ENCODE measurements around the gene CCDC7. TPM values are rescaled to one million over a fixed set of nuclear protein-coding genes. Genes with fewer than 3 reads are reported as not detected.

Gene CCDC7
- total RNA-seq, 2 experiments from 2014 or later = 9.8 to 12.3 TPM

DNA sequence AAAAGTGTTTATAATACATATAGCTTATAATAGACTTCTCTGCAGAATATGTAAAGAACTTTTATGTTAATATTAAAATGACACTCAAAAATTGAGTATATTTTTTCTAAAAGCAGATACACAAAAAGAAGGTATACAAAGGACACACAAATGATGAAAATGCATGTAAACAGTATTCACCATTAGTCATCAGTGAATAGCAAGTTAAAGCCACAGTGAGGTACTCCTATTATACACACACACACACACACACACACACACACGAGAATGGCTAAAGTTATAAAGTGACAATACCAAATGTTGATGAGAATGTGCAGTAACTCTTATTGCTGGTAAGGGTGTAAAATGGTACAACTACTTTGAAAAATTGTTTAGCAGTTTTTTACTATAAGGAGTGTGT, 419.2 kb downstream of the CCDC7 start:
- CTCF ChIA-PET (ENCODE audit: unreplicated experiment) = no interaction called here
- intact Hi-C loops (cut with micrococcal nuclease; ENCODE audit: unreplicated experiment) = no loop called here
- no TSS peak for BruUV-seq (replicated peaks)
- POLR2A ChIA-PET = interaction anchor here (0.5 to 1.2 kb wide), 3 partner anchors 20 to 586 kb away, joined by 3 to 5 read pairs (median 3); no protein-coding TSS in a partner anchor
- H3K9me3 ChIP-seq (ENCODE audit: low read length) = 0 out of 2 replicates have a peak, but pooled peaks cover 5% of the 10 kb centered on the region
- H3K9me2 ChIP-seq (ENCODE audit: insufficient read depth, low read length) = no peaks in the 10 kb centered on the region
- no peaks in the 10 kb centered on the region for H3K79me2 ChIP-seq (ENCODE audit: insufficient read depth, low read depth, low read length)
- no peak for DNase-seq (ENCODE audit: low spot score)
- no peak overlapping the region for H3K27ac ChIP-seq (ENCODE audit: low read depth, low read length, poor library complexity, severe bottlenecking)
- no peaks in the 10 kb centered on the region for H4K20me1 ChIP-seq (ENCODE audit: insufficient read depth, low read length)
- H3K36me3 ChIP-seq (ENCODE audit: insufficient read depth, low read length) = no peaks in the 10 kb centered on the region
- no peak overlapping the region for H2AFZ ChIP-seq (ENCODE audit: low read length)
- H3K4me1 ChIP-seq (ENCODE audit: insufficient read depth, low read length, poor library complexity, severe bottlenecking) = no peaks in the 10 kb centered on the region
- no peak for TF ChIP-seq EZH2phosphoT487 (IDR thresholded peaks at IDR 0.05; ENCODE audit: borderline replicate concordance, low read depth, low read length)
- TF ChIP-seq, protein P1, sequence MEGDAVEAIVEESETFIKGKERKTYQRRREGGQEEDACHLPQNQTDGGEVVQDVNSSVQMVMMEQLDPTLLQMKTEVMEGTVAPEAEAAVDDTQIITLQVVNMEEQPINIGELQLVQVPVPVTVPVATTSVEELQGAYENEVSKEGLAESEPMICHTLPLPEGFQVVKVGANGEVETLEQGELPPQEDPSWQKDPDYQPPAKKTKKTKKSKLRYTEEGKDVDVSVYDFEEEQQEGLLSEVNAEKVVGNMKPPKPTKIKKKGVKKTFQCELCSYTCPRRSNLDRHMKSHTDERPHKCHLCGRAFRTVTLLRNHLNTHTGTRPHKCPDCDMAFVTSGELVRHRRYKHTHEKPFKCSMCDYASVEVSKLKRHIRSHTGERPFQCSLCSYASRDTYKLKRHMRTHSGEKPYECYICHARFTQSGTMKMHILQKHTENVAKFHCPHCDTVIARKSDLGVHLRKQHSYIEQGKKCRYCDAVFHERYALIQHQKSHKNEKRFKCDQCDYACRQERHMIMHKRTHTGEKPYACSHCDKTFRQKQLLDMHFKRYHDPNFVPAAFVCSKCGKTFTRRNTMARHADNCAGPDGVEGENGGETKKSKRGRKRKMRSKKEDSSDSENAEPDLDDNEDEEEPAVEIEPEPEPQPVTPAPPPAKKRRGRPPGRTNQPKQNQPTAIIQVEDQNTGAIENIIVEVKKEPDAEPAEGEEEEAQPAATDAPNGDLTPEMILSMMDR (conservative IDR thresholded peaks at IDR 0.05; ENCODE audit: low read length) = no peak
- H3K4me3 ChIP-seq (ENCODE audit: low read depth, low read length, poor library complexity, severe bottlenecking) = no peak overlapping the region
- no peak overlapping the region for H3K4me2 ChIP-seq (ENCODE audit: low read length)

DNA sequence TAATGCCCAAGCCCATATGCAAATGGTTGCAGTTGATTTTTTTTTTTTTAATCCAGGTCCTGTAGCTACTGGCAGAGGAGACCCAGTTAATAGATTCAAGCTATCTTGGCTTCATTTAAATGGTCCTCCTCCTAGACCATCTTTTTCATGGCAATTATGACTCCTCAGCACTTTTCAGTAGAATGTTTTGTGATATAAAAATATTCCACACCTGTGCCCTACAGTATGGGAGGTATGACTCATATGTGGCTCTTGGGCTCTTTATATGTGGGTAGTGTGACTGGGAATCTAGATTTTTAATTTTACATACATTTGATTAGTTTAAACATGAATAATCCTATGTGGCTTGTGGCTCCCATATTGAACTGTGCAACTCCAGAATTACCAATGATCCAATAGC, 432.0 kb downstream of the CCDC7 start:
- ChIA-PET CTCF (ENCODE audit: unreplicated experiment) (no interaction called here), POLR2A (interaction anchor here (0.7 to 1.1 kb wide), 2 partner anchors 12 to 1363 kb away, joined by 3 to 4 read pairs; no protein-coding TSS in a partner anchor)
- no peak overlapping the region for H3K4me2 ChIP-seq (ENCODE audit: low read length)
- no peak overlapping the region for H3K27ac ChIP-seq (ENCODE audit: low read depth, low read length, poor library complexity, severe bottlenecking)
- no TSS peak for BruUV-seq (replicated peaks)
- no peaks in the 10 kb centered on the region for H3K36me3 ChIP-seq (ENCODE audit: insufficient read depth, low read length)
- H3K4me3 ChIP-seq (ENCODE audit: low read depth, low read length, poor library complexity, severe bottlenecking) = no peak overlapping the region
- H3K9me3 ChIP-seq (ENCODE audit: low read length) = no peaks in the 10 kb centered on the region
- intact Hi-C loops (cut with micrococcal nuclease; ENCODE audit: unreplicated experiment) = no loop called here
- TF ChIP-seq, protein P1 (conservative IDR thresholded peaks at IDR 0.05; ENCODE audit: low read length) = no peak
- TF ChIP-seq EZH2phosphoT487 (IDR thresholded peaks at IDR 0.05; ENCODE audit: borderline replicate concordance, low read depth, low read length) = no peak
- DNase-seq (ENCODE audit: low spot score) = no peak
- H3K9me2 ChIP-seq (ENCODE audit: insufficient read depth, low read length) = 0 out of 2 replicates have a peak, but pooled peaks cover 4% of the 10 kb centered on the region
- no peaks in the 10 kb centered on the region for H3K79me2 ChIP-seq (ENCODE audit: insufficient read depth, low read depth, low read length)
- H4K20me1 ChIP-seq (ENCODE audit: insufficient read depth, low read length) = no peaks in the 10 kb centered on the region
- no peak overlapping the region for H2AFZ ChIP-seq (ENCODE audit: low read length)
- H3K4me1 ChIP-seq (ENCODE audit: insufficient read depth, low read length, poor library complexity, severe bottlenecking) = no peaks in the 10 kb centered on the region

DNA sequence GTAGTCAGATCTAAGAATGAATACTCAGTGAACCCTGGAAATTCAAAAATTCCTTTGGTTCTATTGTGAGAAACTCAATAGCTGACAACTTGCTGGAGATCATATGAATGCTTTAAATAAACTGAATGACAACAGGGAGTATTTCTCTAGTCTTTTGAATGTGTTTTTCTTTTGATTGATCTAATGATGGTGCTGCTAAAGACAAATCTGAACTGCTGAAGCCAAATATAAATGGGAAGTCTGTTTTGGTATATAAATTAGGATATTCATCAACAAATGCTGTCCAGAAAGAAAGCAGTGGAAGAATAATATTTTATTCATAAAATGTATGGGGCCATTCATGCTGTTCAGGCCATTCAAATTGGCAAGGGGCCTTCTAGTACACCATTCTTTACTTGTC, 432.7 kb downstream of the CCDC7 start:
- intact Hi-C loops (cut with micrococcal nuclease; ENCODE audit: unreplicated experiment) = no loop called here
- Histone ChIP-seq H3K36me3 (ENCODE audit: insufficient read depth, low read length) (no peaks in the 10 kb centered on the region), H3K27ac (ENCODE audit: low read depth, low read length, poor library complexity, severe bottlenecking) (no peak overlapping the region), H3K9me3 (ENCODE audit: low read length) (no peaks in the 10 kb centered on the region), H3K4me2 (ENCODE audit: low read length) (no peak overlapping the region), H2AFZ (ENCODE audit: low read length) (no peak overlapping the region), H3K79me2 (ENCODE audit: insufficient read depth, low read depth, low read length) (no peaks in the 10 kb centered on the region), H3K4me3 (ENCODE audit: low read depth, low read length, poor library complexity, severe bottlenecking) (no peak overlapping the region), H4K20me1 (ENCODE audit: insufficient read depth, low read length) (no peaks in the 10 kb centered on the region), H3K9me2 (ENCODE audit: insufficient read depth, low read length) (0 out of 2 replicates have a peak, but pooled peaks cover 4% of the 10 kb centered on the region), H3K4me1 (ENCODE audit: insufficient read depth, low read length, poor library complexity, severe bottlenecking) (no peaks in the 10 kb centered on the region)
- ChIA-PET CTCF (ENCODE audit: unreplicated experiment) (no interaction called here), POLR2A (interaction anchor here (1.1 kb wide), 1 partner anchor 13 kb away, joined by 3 read pairs; no protein-coding TSS in a partner anchor)
- DNase-seq (ENCODE audit: low spot score) = no peak
- BruUV-seq (replicated peaks) = no TSS peak
- no peak for TF ChIP-seq EZH2phosphoT487 (IDR thresholded peaks at IDR 0.05; ENCODE audit: borderline replicate concordance, low read depth, low read length)
- TF ChIP-seq, protein P1 (conservative IDR thresholded peaks at IDR 0.05; ENCODE audit: low read length) = no peak
